OCI-LY1 (cell line): ENCODE results near the gene ZDHHC14.

Experiments used
- EZH2 ChIP-seq: fragments of 200-600 bp; sonication (generic), shearing (Covaris generic); IDR thresholded peaks from 2 replicates; pipeline ENCODE4 v1.8.0; 2017; ENCODE audit warnings: borderline replicate concordance, mixed run types, mild to moderate bottlenecking, antibody characterized with exemption, low read length, moderate library complexity, mixed read lengths
- TF ChIP-seq, protein P1 (sequence below): fragments of 200-600 bp; sonication (generic), shearing (Covaris generic); IDR thresholded peaks from 2 replicates; pipeline ENCODE4 v1.5.1; 2017; ENCODE audit warnings: mild to moderate bottlenecking, antibody characterized with exemption, low read length, moderate library complexity, mixed read lengths

- TF ChIP-seq, protein P1, sequence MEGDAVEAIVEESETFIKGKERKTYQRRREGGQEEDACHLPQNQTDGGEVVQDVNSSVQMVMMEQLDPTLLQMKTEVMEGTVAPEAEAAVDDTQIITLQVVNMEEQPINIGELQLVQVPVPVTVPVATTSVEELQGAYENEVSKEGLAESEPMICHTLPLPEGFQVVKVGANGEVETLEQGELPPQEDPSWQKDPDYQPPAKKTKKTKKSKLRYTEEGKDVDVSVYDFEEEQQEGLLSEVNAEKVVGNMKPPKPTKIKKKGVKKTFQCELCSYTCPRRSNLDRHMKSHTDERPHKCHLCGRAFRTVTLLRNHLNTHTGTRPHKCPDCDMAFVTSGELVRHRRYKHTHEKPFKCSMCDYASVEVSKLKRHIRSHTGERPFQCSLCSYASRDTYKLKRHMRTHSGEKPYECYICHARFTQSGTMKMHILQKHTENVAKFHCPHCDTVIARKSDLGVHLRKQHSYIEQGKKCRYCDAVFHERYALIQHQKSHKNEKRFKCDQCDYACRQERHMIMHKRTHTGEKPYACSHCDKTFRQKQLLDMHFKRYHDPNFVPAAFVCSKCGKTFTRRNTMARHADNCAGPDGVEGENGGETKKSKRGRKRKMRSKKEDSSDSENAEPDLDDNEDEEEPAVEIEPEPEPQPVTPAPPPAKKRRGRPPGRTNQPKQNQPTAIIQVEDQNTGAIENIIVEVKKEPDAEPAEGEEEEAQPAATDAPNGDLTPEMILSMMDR, result no peak
- TF ChIP-seq EZH2, result no peak
These were observed 336.4 kb downstream of the ZDHHC14 start for GRCh38 chr6:157717340-157717748.
